ENCODE results near the gene ARL13B.

GRCh38 chr3:94028093-94028837 is 48.3 kb downstream of the ARL13B start, which contains the start of gene STX19:
- TF ChIP-seq CTCF (IDR thresholded peaks at IDR 0.05) (no peak), POLR2A (IDR thresholded peaks at IDR 0.05) (no peak)

All from uterus (tissue), 2 donors.